ENCODE data around the gene MAP2K5. TPM values are rescaled to one million over a fixed set of nuclear protein-coding genes. Genes with fewer than 3 reads are reported as not detected.

Gene MAP2K5
- total and polyA plus RNA-seq, 7 donors, result 9.8 to 24.0 (median 16.5) TPM

- Histone ChIP-seq H3K9me3 (no peaks in the 10 kb centered on the region), H3K4me3 (no peak overlapping the region), H3K27me3 (ENCODE audit: insufficient read depth in 3 of 3, low read length in 2 of 3) (no peaks in the 10 kb centered on the region), H3K27ac (no peak overlapping the region), H3K36me3 (ENCODE audit: insufficient read depth in 1 of 2, low read depth in 1 of 2) (no peaks in the 10 kb centered on the region), H3K4me1 (peaks cover 11% of the 10 kb centered on the region)
- DNase-seq (no peak), ATAC-seq (no peak)
- TF ChIP-seq CTCF (IDR thresholded peaks at IDR 0.05), result no peak
- WGBS, 3 donors, result 64 to 91% (median 73%) methylated on average over 5 of the region's 5 CpGs
- intact Hi-C loops (cut with DNase I), result no loop called here
These were observed 36.7 kb downstream of the MAP2K5 start for GRCh38 chr15:67579164-67579563.

- no peaks in the 10 kb centered on the region for H3K9me3 ChIP-seq
- TF ChIP-seq CTCF (IDR thresholded peaks at IDR 0.05), result no peak
- WGBS, 3 donors, result 90 to 94% (median 91%) methylated on average over 4 of the region's 4 CpGs
These were observed 37.5 kb downstream of the MAP2K5 start for GRCh38 chr15:67579967-67580366.

GRCh38 chr15:67584157-67584556 is 41.7 kb downstream of the MAP2K5 start:
- no peak for DNase-seq
- no peak for ATAC-seq
- H3K4me3 ChIP-seq, result no peak overlapping the region
- no peak for TF ChIP-seq CTCF (IDR thresholded peaks at IDR 0.05)
- peaks cover 0 to 26% of the 10 kb centered on the region in 2 donors for H3K36me3 ChIP-seq (ENCODE audit: insufficient read depth in 1 of 2, low read depth in 1 of 2)
- H3K27me3 ChIP-seq (ENCODE audit: insufficient read depth in 3 of 3, low read length in 2 of 3), result no peaks in the 10 kb centered on the region
- no peaks in the 10 kb centered on the region for H3K4me1 ChIP-seq
- no peak overlapping the region for H3K27ac ChIP-seq
- no peaks in the 10 kb centered on the region for H3K9me3 ChIP-seq
- intact Hi-C loops (cut with DNase I), result no loop called here
- WGBS, 3 donors, result 86 to 93% (median 91%) methylated on average over 2 of the region's 2 CpGs

More at GRCh38 chr15:67579967-67580366, 37.5 kb downstream of the MAP2K5 start:
- ATAC-seq, result no peak
- Histone ChIP-seq H3K27ac (no peak overlapping the region), H3K36me3 (ENCODE audit: insufficient read depth in 1 of 2, low read depth in 1 of 2) (no peaks in the 10 kb centered on the region), H3K27me3 (ENCODE audit: insufficient read depth in 3 of 3, low read length in 2 of 3) (no peaks in the 10 kb centered on the region), H3K4me3 (no peak overlapping the region), H3K4me1 (peaks cover 11% of the 10 kb centered on the region)
- DNase-seq, result no peak
- intact Hi-C loops (cut with DNase I), result no loop called here

GRCh38 chr15:67585681-67586080 is 43.2 kb downstream of the MAP2K5 start:
- Histone ChIP-seq H3K36me3 (ENCODE audit: insufficient read depth in 1 of 2, low read depth in 1 of 2) (peaks cover 0 to 36% of the 10 kb centered on the region in 2 donors), H3K27me3 (ENCODE audit: insufficient read depth in 3 of 3, low read length in 2 of 3) (no peaks in the 10 kb centered on the region), H3K4me1 (no peaks in the 10 kb centered on the region), H3K4me3 (no peak overlapping the region), H3K27ac (no peak overlapping the region), H3K9me3 (no peaks in the 10 kb centered on the region)
- intact Hi-C loops (cut with DNase I), result no loop called here
- no peak for ATAC-seq
- WGBS, 3 donors, result 92 to 97% (median 92%) methylated on average over 4 of the region's 4 CpGs
- TF ChIP-seq CTCF (IDR thresholded peaks at IDR 0.05), result no peak
- no peak for DNase-seq

GRCh38 chr15:67587331-67587730 is 44.8 kb downstream of the MAP2K5 start:
- H3K27ac ChIP-seq, result no peak overlapping the region
- intact Hi-C loops (cut with DNase I), result no loop called here
- no peak for TF ChIP-seq CTCF (IDR thresholded peaks at IDR 0.05)
- H3K27me3 ChIP-seq (ENCODE audit: insufficient read depth in 3 of 3, low read length in 2 of 3), result no peaks in the 10 kb centered on the region
- DNase-seq (no peak), ATAC-seq (no peak)
- no peak overlapping the region for H3K4me3 ChIP-seq
- H3K4me1 ChIP-seq, result no peaks in the 10 kb centered on the region
- peaks cover 0 to 40% of the 10 kb centered on the region in 2 donors for H3K36me3 ChIP-seq (ENCODE audit: insufficient read depth in 1 of 2, low read depth in 1 of 2)
- 51 to 64% (median 57%) methylated on average over 7 of the region's 7 CpGs for WGBS, 3 donors
- no peaks in the 10 kb centered on the region for H3K9me3 ChIP-seq

All from psoas muscle (tissue), 8 donors.